Measurements from ENCODE around the gene TNPO2. TPM values are rescaled to one million over a fixed set of nuclear protein-coding genes. Genes with fewer than 3 reads are reported as not detected.

Gene TNPO2
- total RNA-seq, 1 donor from 2014 or later, result 85.7 TPM

- Histone ChIP-seq H3K4me1 (peaks cover 19% of the 10 kb centered on the region), H3K27me3 (no peaks in the 10 kb centered on the region), H3K36me3 (peaks cover 0 to 14% of the 10 kb centered on the region in 2 donors), H3K4me3 (no peak within 1 kb of the TSS), H3K27ac (no peak within 1 kb of the TSS), H3K9me3 (no peaks in the 10 kb centered on the region)
- DNase-seq (ENCODE audit: extremely low spot score in 2 of 2), result no peak
- intact Hi-C loops (cut with DNase I), result no loop called here
- no peak for TF ChIP-seq CTCF (IDR thresholded peaks at IDR 0.05)
- no peak for TF ChIP-seq POLR2A (IDR thresholded peaks at IDR 0.05)
- TF ChIP-seq POLR2AphosphoS5 (IDR thresholded peaks at IDR 0.05; ENCODE audit: insufficient read depth in 1 of 2, low read depth in 1 of 2), result no peak
Measured at GRCh38 chr19:12751635-12752034, 27.9 kb upstream of the TNPO2 start, which contains the start of gene BEST2. BEST2 (plus strand) TSS chr19:12751791; CDS start chr19:12752593, 802 bp downstream.

- Histone ChIP-seq H3K36me3 (peaks cover 0 to 22% of the 10 kb centered on the region in 2 donors), H3K27me3 (no peaks in the 10 kb centered on the region), H3K27ac (no peak overlapping the region), H3K4me3 (no peak overlapping the region), H3K9me3 (no peaks in the 10 kb centered on the region), H3K4me1 (peaks cover 19% of the 10 kb centered on the region)
- DNase-seq (ENCODE audit: extremely low spot score in 2 of 2), result no peak
- intact Hi-C loops (cut with DNase I), result no loop called here
- TF ChIP-seq CTCF (IDR thresholded peaks at IDR 0.05) (no peak), POLR2A (IDR thresholded peaks at IDR 0.05) (no peak), POLR2AphosphoS5 (IDR thresholded peaks at IDR 0.05; ENCODE audit: insufficient read depth in 1 of 2, low read depth in 1 of 2) (no peak)
Measured at GRCh38 chr19:12750851-12751250, 27.1 kb upstream of the TNPO2 start.

- DNase-seq (ENCODE audit: extremely low spot score in 2 of 2), result no peak
- Histone ChIP-seq H3K27me3 (no peaks in the 10 kb centered on the region), H3K27ac (no peak overlapping the region), H3K4me3 (no peak overlapping the region), H3K4me1 (peaks cover 19% of the 10 kb centered on the region), H3K36me3 (peaks cover 0 to 30% of the 10 kb centered on the region in 2 donors), H3K9me3 (no peaks in the 10 kb centered on the region)
- intact Hi-C loops (cut with DNase I), result no loop called here
- TF ChIP-seq CTCF (IDR thresholded peaks at IDR 0.05), result no peak
- TF ChIP-seq POLR2A (IDR thresholded peaks at IDR 0.05), result no peak
- no peak for TF ChIP-seq POLR2AphosphoS5 (IDR thresholded peaks at IDR 0.05; ENCODE audit: insufficient read depth in 1 of 2, low read depth in 1 of 2)
Measured at GRCh38 chr19:12749938-12750521, 26.3 kb upstream of the TNPO2 start.

DNA sequence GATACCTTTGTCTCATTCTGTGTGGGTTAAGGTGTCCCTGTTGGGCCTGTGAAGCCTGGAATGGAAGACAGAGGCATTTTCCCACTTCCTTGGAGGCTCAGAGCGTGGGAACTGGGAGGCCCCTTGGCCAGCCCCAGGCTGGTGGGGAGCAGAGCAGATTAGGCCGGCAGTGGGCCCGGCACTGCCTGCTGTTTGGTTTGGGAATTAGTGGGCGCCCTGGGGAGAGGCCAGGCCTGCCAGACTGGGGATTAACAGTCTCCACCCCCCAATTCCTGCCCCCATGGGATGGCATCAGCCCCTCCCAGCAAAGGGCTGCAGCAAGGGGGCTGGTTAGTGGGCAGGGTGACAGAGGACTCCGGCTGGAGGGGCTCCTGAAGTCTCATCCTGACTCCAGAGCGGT lies 24.8 kb upstream of the TNPO2 start:
- Histone ChIP-seq H3K4me3 (no peak overlapping the region), H3K36me3 (peaks cover 0 to 30% of the 10 kb centered on the region in 2 donors), H3K27ac (no peak overlapping the region), H3K27me3 (no peaks in the 10 kb centered on the region), H3K4me1 (peaks cover 19% of the 10 kb centered on the region), H3K9me3 (no peaks in the 10 kb centered on the region)
- no peak for TF ChIP-seq POLR2A (IDR thresholded peaks at IDR 0.05)
- intact Hi-C loops (cut with DNase I), result no loop called here
- DNase-seq (ENCODE audit: extremely low spot score in 2 of 2), result no peak

DNA sequence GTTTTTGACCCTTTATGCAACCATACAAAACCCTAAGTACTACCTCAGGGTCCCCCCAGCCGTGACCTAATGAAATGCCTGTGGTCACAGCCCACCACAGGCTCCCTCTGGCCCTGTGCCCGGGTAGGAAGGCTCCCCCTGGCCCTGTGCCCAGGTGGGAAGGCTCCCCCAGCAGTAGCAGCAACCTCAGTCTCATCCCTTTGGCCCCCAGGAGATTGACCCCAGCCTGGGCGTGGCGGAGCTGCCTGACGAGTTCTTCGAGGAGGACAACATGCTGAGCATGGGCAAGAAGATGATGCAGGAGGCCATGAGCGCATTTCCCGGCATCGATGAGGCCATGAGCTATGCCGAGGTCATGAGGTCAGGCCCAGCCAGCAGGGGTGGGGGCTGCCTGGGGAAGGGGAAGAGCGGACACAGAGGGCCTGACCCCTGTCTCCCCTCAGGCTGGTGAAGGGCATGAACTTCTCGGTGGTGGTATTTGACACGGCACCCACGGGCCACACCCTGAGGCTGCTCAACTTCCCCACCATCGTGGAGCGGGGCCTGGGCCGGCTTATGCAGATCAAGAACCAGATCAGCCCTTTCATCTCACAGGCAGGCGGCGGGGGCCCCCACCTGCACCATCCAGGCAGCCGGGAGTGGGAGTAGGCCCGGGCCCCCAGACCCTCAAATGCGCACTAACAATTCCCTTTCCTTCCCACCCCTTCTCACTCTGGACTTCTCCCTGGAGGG lies 21.6 kb upstream of the TNPO2 start:
- DNase-seq (ENCODE audit: extremely low spot score in 2 of 2), result no peak
- intact Hi-C loops (cut with DNase I), result no loop called here
- H3K4me3 ChIP-seq, result no peak overlapping the region
- H3K27me3 ChIP-seq, result no peaks in the 10 kb centered on the region
- H3K36me3 ChIP-seq, result peaks cover 0 to 30% of the 10 kb centered on the region in 2 donors
- H3K9me3 ChIP-seq, result no peaks in the 10 kb centered on the region
- no peak overlapping the region for H3K27ac ChIP-seq
- TF ChIP-seq CTCF (IDR thresholded peaks at IDR 0.05), result no peak
- no peak for TF ChIP-seq POLR2A (IDR thresholded peaks at IDR 0.05)
- no peak for TF ChIP-seq POLR2AphosphoS5 (IDR thresholded peaks at IDR 0.05; ENCODE audit: insufficient read depth in 1 of 2, low read depth in 1 of 2)
- H3K4me1 ChIP-seq, result peaks cover 15% of the 10 kb centered on the region
